ENCODE measurements around the gene BBX.
"Not testable (repeated sequence)": the region's sequence is repeated elsewhere in the genome, so short reads cannot be mapped to it uniquely, and the experiment has no call there.

BBX gene

DNA sequence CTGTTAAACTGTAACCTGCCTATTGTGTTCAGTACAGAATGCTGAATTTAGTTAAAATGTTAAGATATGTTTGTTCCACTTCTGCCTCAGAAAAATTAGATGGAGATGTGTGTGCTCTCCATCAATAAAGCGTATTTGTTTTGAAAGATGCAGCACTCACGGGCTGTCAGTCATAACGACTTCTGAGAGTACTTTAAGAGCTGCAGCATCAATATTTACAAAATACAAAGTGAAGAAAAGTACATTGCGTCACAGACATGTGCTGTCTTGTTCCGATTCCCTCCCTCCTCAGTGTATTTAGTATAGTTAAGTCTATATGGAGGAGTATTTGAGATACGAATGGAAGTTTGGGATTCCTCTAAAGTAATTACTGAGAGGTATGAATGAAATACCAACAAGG, 166.6 kb downstream of the BBX start:
- Histone ChIP-seq H2AFZ (ENCODE audit: low read depth, low read length) (no peak overlapping the region), H3K27ac (ENCODE audit: low read length) (no peak overlapping the region), H3K9ac (ENCODE audit: low read depth, low read length) (no peak overlapping the region), H3K79me2 (ENCODE audit: insufficient read depth, low read length) (peaks cover 4% of the 10 kb centered on the region; the same call in 1 of the 2 replicates), H3K36me3 (ENCODE audit: insufficient read depth, low read length) (no peaks in the 10 kb centered on the region), H3K4me2 (ENCODE audit: insufficient read depth, low read length) (no peak overlapping the region), H4K20me1 (ENCODE audit: insufficient read depth, low read length) (no peaks in the 10 kb centered on the region), H3K27me3 (ENCODE audit: insufficient read depth, low read length, poor library complexity) (no peaks in the 10 kb centered on the region), H3K4me1 (ENCODE audit: insufficient read depth, low read length) (peaks cover 6% of the 10 kb centered on the region), H3K9me3 (ENCODE audit: insufficient read depth, low read length, severe bottlenecking) (no peaks in the 10 kb centered on the region), H3K4me3 (ENCODE audit: low read depth in 1 of 2, low read length in 2 of 2) (no peak overlapping the region)
- no peak for DNase-seq
- ATAC-seq (ENCODE audit: insufficient read depth, low read depth): no peak
- TF ChIP-seq EZH2 (IDR thresholded peaks at IDR 0.05; ENCODE audit: borderline replicate concordance, low read depth, low read length, severe bottlenecking) (no peak), CTCF (IDR thresholded peaks at IDR 0.05; ENCODE audit: borderline replicate concordance, extremely low read depth, low read length, poor library complexity, severe bottlenecking) (no peak)

- H3K27me3 ChIP-seq (ENCODE audit: insufficient read depth, low read length, poor library complexity): no peaks in the 10 kb centered on the region
- H3K4me3 ChIP-seq (ENCODE audit: low read depth in 1 of 2, low read length in 2 of 2): no peak overlapping the region
- DNase-seq: no peak
- no peaks in the 10 kb centered on the region for H3K36me3 ChIP-seq (ENCODE audit: insufficient read depth, low read length)
- H3K79me2 ChIP-seq (ENCODE audit: insufficient read depth, low read length): peaks cover 4% of the 10 kb centered on the region; the same call in 1 of the 2 replicates
- no peak overlapping the region for H3K27ac ChIP-seq (ENCODE audit: low read length)
- no peak overlapping the region for H2AFZ ChIP-seq (ENCODE audit: low read depth, low read length)
- no peaks in the 10 kb centered on the region for H4K20me1 ChIP-seq (ENCODE audit: insufficient read depth, low read length)
- no peaks in the 10 kb centered on the region for H3K4me1 ChIP-seq (ENCODE audit: insufficient read depth, low read length)
- H3K9me3 ChIP-seq (ENCODE audit: insufficient read depth, low read length, severe bottlenecking): no peaks in the 10 kb centered on the region
- ATAC-seq (ENCODE audit: insufficient read depth, low read depth): peak; percentile 66; the same call in 2 of the 3 replicates
- no peak overlapping the region for H3K9ac ChIP-seq (ENCODE audit: low read depth, low read length)
- no peak overlapping the region for H3K4me2 ChIP-seq (ENCODE audit: insufficient read depth, low read length)
- TF ChIP-seq EZH2 (IDR thresholded peaks at IDR 0.05; ENCODE audit: borderline replicate concordance, low read depth, low read length, severe bottlenecking): no peak
- peak; percentile 55 for TF ChIP-seq CTCF (IDR thresholded peaks at IDR 0.05; ENCODE audit: borderline replicate concordance, extremely low read depth, low read length, poor library complexity, severe bottlenecking)
These were observed 167.9 kb downstream of the BBX start for GRCh38 chr3:107690522-107691138.

DNA sequence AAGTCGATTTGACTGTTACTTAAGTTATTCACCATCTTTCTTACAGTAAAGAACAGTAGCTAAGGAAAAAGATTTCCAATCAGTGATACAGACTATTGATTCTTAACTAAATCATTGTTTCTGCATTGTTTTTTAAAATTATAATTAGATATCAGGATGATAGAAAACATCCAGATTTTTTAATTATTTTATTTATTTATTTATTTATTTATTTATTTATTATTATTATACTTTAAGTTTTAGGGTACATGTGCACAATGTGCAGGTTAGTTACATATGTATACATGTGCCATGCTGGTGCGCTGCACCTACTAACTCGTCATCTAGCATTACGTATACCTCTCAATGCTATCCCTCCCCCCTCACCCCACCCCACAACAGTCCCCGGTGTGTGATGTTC, 169.2 kb downstream of the BBX start:
- not testable (repeated sequence) for H3K27me3 ChIP-seq (ENCODE audit: insufficient read depth, low read length, poor library complexity); H3K4me2 ChIP-seq (ENCODE audit: insufficient read depth, low read length); H3K9ac ChIP-seq (ENCODE audit: low read depth, low read length); H3K36me3 ChIP-seq (ENCODE audit: insufficient read depth, low read length); H3K27ac ChIP-seq (ENCODE audit: low read length); H4K20me1 ChIP-seq (ENCODE audit: insufficient read depth, low read length); H3K79me2 ChIP-seq (ENCODE audit: insufficient read depth, low read length); H2AFZ ChIP-seq (ENCODE audit: low read depth, low read length); H3K4me3 ChIP-seq (ENCODE audit: low read depth in 1 of 2, low read length in 2 of 2); ATAC-seq (ENCODE audit: insufficient read depth, low read depth); DNase-seq; H3K9me3 ChIP-seq (ENCODE audit: insufficient read depth, low read length, severe bottlenecking); H3K4me1 ChIP-seq (ENCODE audit: insufficient read depth, low read length)

- H3K4me3 ChIP-seq (ENCODE audit: low read depth in 1 of 2, low read length in 2 of 2); H3K27me3 ChIP-seq (ENCODE audit: insufficient read depth, low read length, poor library complexity); H3K4me1 ChIP-seq (ENCODE audit: insufficient read depth, low read length); DNase-seq; H3K79me2 ChIP-seq (ENCODE audit: insufficient read depth, low read length); H3K36me3 ChIP-seq (ENCODE audit: insufficient read depth, low read length); H3K27ac ChIP-seq (ENCODE audit: low read length); H3K9me3 ChIP-seq (ENCODE audit: insufficient read depth, low read length, severe bottlenecking); ATAC-seq (ENCODE audit: insufficient read depth, low read depth); H3K9ac ChIP-seq (ENCODE audit: low read depth, low read length); H3K4me2 ChIP-seq (ENCODE audit: insufficient read depth, low read length); H2AFZ ChIP-seq (ENCODE audit: low read depth, low read length): not testable (repeated sequence)
- H4K20me1 ChIP-seq (ENCODE audit: insufficient read depth, low read length): peaks cover 17% of the 10 kb centered on the region
These were observed 174.6 kb downstream of the BBX start for GRCh38 chr3:107697348-107697747.

DNA sequence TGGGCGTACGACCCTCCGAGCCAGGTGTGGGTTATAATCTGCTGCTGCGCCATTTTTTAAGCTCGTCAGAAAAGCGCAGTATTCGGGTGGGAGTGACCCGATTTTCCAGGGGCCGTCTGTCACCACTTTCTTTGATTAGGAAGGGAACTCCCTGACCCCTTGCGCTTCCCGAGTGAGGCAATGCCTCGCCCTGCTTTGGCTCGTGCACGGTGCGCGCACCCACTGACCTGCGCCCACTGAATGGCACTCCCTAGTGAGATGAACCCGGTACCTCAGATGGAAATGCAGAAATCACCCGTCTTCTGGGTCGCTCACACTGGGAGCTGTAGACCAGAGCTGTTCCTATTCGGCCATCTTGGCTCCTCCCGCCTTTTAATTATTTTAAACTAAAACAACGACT, 175.1 kb downstream of the BBX start:
- H3K79me2 ChIP-seq (ENCODE audit: insufficient read depth, low read length); H3K4me3 ChIP-seq (ENCODE audit: low read depth in 1 of 2, low read length in 2 of 2); H3K4me2 ChIP-seq (ENCODE audit: insufficient read depth, low read length); DNase-seq; H3K9me3 ChIP-seq (ENCODE audit: insufficient read depth, low read length, severe bottlenecking); H2AFZ ChIP-seq (ENCODE audit: low read depth, low read length); H3K27ac ChIP-seq (ENCODE audit: low read length); ATAC-seq (ENCODE audit: insufficient read depth, low read depth); H3K27me3 ChIP-seq (ENCODE audit: insufficient read depth, low read length, poor library complexity); H3K9ac ChIP-seq (ENCODE audit: low read depth, low read length); H3K36me3 ChIP-seq (ENCODE audit: insufficient read depth, low read length); H3K4me1 ChIP-seq (ENCODE audit: insufficient read depth, low read length): not testable (repeated sequence)
- H4K20me1 ChIP-seq (ENCODE audit: insufficient read depth, low read length): peaks cover 17% of the 10 kb centered on the region

Data from DND-41 (cell line).